Tibial artery (tissue), 4 donors: ENCODE data around the gene CRB2.

Experiments used
- DNase-seq, 2 donors: peaks; one replicate each; pipeline ENCODE4 v3.0.0-alpha.2; 2019
- H3K27ac ChIP-seq, 2 donors: fragments of 200-600 bp; sonication (generic) in 1 of 2; 1 replicate in 1 of 2; 2 replicates in 1 of 2; pipeline ENCODE4 v1.5.1; 2018 to 2019; ENCODE audit warnings: mild to moderate bottlenecking in 1 of 2
- H3K27me3 ChIP-seq, 2 donors: fragments of 200-600 bp; sonication (generic) in 1 of 2; one replicate each; pipeline versions ENCODE4 v1.5.1 to v1.6.0; 2016 to 2019
- H3K36me3 ChIP-seq, 3 donors: fragments of 200-600 bp; sonication (generic) in 2 of 3; one replicate each; pipeline ENCODE4 v1.5.1; 2016 to 2019; ENCODE audit warnings: mild to moderate bottlenecking in 2 of 3
- H3K4me1 ChIP-seq, 4 donors: fragments of 200-600 bp; sonication (generic) in 2 of 4; 1 replicate in 3 of 4; 2 replicates in 1 of 4; pipeline ENCODE4 v1.5.1; 2016 to 2019
- H3K4me3 ChIP-seq, 2 donors: fragments of 200-600 bp; sonication (generic) in 1 of 2; 1 replicate in 1 of 2; 2 replicates in 1 of 2; pipeline ENCODE4 v1.5.1; 2018 to 2019; ENCODE audit warnings: mild to moderate bottlenecking in 2 of 2
- H3K9me3 ChIP-seq, 3 donors: fragments of 200-600 bp; sonication (generic) in 1 of 3; one replicate each; pipeline ENCODE4 v1.5.1; 2016 to 2019
- CTCF ChIP-seq, 2 experiments: fragments of 200-600 bp in 1 of 2; fragments of 450-650 bp in 1 of 2; IDR thresholded peaks; one replicate each; pipeline ENCODE4 v1.5.1; 2017 to 2019; ENCODE audit warnings: antibody characterized with exemption in 2 of 2, mild to moderate bottlenecking in 1 of 2, moderate library complexity in 1 of 2
- intact Hi-C: fragments of 100-400 bp; cut with DNase I; formaldehyde crosslinking; loops from one replicate; pipeline ENCODE4 v1.15.0; 2023; ENCODE audit warnings: low total_unique reads

Gene CRB2

GRCh38 chr9:123314617-123315016 lies 41.4 kb upstream of the CRB2 start:
- DNase-seq, result no peak
- Histone ChIP-seq H3K27ac (no peak overlapping the region), H3K9me3 (no peaks in the 10 kb centered on the region), H3K4me3 (no peak overlapping the region), H3K27me3 (no peaks in the 10 kb centered on the region), H3K36me3 (no peaks in the 10 kb centered on the region), H3K4me1 (peaks cover 0 to 14% (median 4%) of the 10 kb centered on the region in 4 donors)
- intact Hi-C loops, result no loop called here
- TF ChIP-seq CTCF (IDR thresholded peaks at IDR 0.05), result no peak

DNA sequence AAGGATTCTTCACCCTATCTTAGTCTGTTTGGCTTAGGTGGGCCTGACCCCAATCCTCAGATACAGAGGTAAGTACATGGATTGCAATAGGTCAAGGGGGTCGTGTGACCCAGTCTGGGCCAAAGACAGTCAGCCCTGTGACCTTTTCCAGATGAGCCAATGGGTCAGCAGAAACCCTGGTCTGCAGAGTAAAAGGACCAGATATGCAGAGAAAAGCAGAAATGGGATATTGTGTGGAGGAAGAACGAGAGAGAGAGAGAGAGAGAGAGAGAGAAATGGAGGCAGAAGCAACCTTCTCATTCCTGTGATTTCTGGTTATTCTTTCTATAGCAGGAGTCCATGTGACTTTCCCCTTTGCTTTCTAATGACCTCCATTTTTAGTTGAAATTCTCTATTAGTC lies 40.4 kb upstream of the CRB2 start:
- Histone ChIP-seq H3K4me3 (no peak overlapping the region), H3K36me3 (no peaks in the 10 kb centered on the region), H3K27me3 (no peaks in the 10 kb centered on the region), H3K27ac (no peak overlapping the region), H3K9me3 (no peaks in the 10 kb centered on the region), H3K4me1 (peaks cover 0 to 14% (median 4%) of the 10 kb centered on the region in 4 donors)
- DNase-seq, result no peak
- TF ChIP-seq CTCF (IDR thresholded peaks at IDR 0.05), result no peak
- intact Hi-C loops, result no loop called here

GRCh38 chr9:123316053-123316718 lies 39.8 kb upstream of the CRB2 start:
- peaks cover 0 to 14% (median 4%) of the 10 kb centered on the region in 4 donors for H3K4me1 ChIP-seq
- DNase-seq, result no peak

GRCh38 chr9:123318202-123318601 lies 37.8 kb upstream of the CRB2 start:
- TF ChIP-seq CTCF (IDR thresholded peaks at IDR 0.05), result no peak
- Histone ChIP-seq H3K27me3 (no peaks in the 10 kb centered on the region), H3K27ac (no peak overlapping the region), H3K9me3 (no peaks in the 10 kb centered on the region), H3K4me3 (no peak overlapping the region), H3K4me1 (peaks cover 0 to 14% (median 4%) of the 10 kb centered on the region in 4 donors), H3K36me3 (no peaks in the 10 kb centered on the region)
- DNase-seq, result no peak
- intact Hi-C loops, result no loop called here

More at GRCh38 chr9:123316053-123316718, 39.8 kb upstream of the CRB2 start:
- Histone ChIP-seq H3K9me3 (no peaks in the 10 kb centered on the region), H3K4me3 (no peak overlapping the region), H3K27ac (no peak overlapping the region), H3K36me3 (no peaks in the 10 kb centered on the region), H3K27me3 (no peaks in the 10 kb centered on the region)
- intact Hi-C loops, result no loop called here
- TF ChIP-seq CTCF (IDR thresholded peaks at IDR 0.05), result no peak

DNA sequence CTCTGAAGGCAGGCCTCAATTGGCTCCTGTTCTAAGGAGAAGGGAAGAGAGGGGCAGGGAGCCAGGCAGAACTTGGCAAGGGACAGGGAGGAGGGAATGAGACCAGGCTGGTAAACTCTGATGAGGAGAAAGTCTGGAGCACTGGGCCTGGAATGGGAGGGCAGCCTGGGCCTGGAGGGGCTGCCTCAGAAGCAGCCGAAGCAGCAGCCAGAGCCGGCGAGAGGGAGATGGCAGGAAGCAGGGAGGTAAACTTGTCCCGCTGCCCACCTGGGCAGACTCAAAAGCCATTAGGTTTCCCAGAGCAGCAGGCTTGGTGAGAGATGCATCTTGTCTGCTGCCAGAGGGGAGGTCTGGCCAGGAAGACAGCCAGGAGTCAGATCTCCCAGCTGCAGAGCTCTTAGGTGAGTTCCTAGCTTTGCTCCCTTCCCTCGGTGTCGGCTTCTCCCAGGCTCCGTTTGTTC lies 37.0 kb upstream of the CRB2 start:
- Histone ChIP-seq H3K27me3 (no peaks in the 10 kb centered on the region), H3K4me3 (no peak overlapping the region), H3K27ac (no peak overlapping the region), H3K4me1 (peaks cover 0 to 14% (median 4%) of the 10 kb centered on the region in 4 donors), H3K9me3 (no peaks in the 10 kb centered on the region), H3K36me3 (no peaks in the 10 kb centered on the region)
- no peak for TF ChIP-seq CTCF (IDR thresholded peaks at IDR 0.05)
- intact Hi-C loops, result no loop called here
- no peak for DNase-seq
